Fibroblast of skin of back (primary cell): ENCODE measurements around the gene NDUFAF8. TPM values are rescaled to one million over a fixed set of nuclear protein-coding genes. Genes with fewer than 3 reads are reported as not detected.
A peak's percentile ranks its signal among the peaks of the same experiment; 100 is the strongest.

Experiments
- DNase-seq: peaks from one replicate; pipeline ENCODE4 v3.0.0-alpha.2; 2013
- polyA plus RNA-seq, 2 experiments: library from polyadenylated mRNA; unstranded; fragments of 120-200 nt; gene quantifications; one replicate each; pipeline ENCODE4 v1.2.1, GENCODE V29; 2013; ENCODE audit not compliant: insufficient read length in 2 of 2

The NDUFAF8 gene
- 58.3 TPM for polyA plus RNA-seq (2013, experiment 1 of 2; ENCODE audit: insufficient read length)
- polyA plus RNA-seq (2013, experiment 2 of 2; ENCODE audit: insufficient read length), result 45.1 TPM

- DNase-seq, result peak; percentile 100
These were observed at the start of gene NDUFAF8, which contains the start of gene TEPSIN for GRCh38 chr17:81238815-81239713. Gene NDUFAF8, plus strand, starts transcription at chr17:81239318. Its CDS starts 46 bp downstream, at chr17:81239364. Gene TEPSIN, minus strand, starts transcription at chr17:81239055. Its CDS starts 22 bp downstream, at chr17:81239033.

- no peak for DNase-seq
These were observed 49.2 kb upstream of the NDUFAF8 start for GRCh38 chr17:81189670-81190530.

GRCh38 chr17:81190591-81190990 lies 48.5 kb upstream of the NDUFAF8 start:
- DNase-seq, result no peak

- DNase-seq, result no peak
These were observed 48.0 kb upstream of the NDUFAF8 start for GRCh38 chr17:81191116-81191515.

- no peak for DNase-seq
These were observed 47.5 kb upstream of the NDUFAF8 start for GRCh38 chr17:81191646-81192045.

GRCh38 chr17:81192386-81193050 lies 46.6 kb upstream of the NDUFAF8 start:
- DNase-seq, result no peak

GRCh38 chr17:81193051-81193410 lies 46.1 kb upstream of the NDUFAF8 start:
- DNase-seq, result no peak

GRCh38 chr17:81193470-81194224 lies 45.5 kb upstream of the NDUFAF8 start:
- DNase-seq, result no peak

- no peak for DNase-seq
These were observed 44.8 kb upstream of the NDUFAF8 start for GRCh38 chr17:81194225-81194760.

- DNase-seq, result no peak
These were observed 43.9 kb upstream of the NDUFAF8 start for GRCh38 chr17:81194941-81195901.

GRCh38 chr17:81195941-81196495 lies 43.1 kb upstream of the NDUFAF8 start:
- no peak for DNase-seq

GRCh38 chr17:81196505-81197408 lies 42.4 kb upstream of the NDUFAF8 start:
- DNase-seq, result no peak

- DNase-seq, result no peak
These were observed 41.7 kb upstream of the NDUFAF8 start for GRCh38 chr17:81197409-81197795.

GRCh38 chr17:81197831-81198490 lies 41.2 kb upstream of the NDUFAF8 start:
- no peak for DNase-seq

GRCh38 chr17:81198826-81199481 lies 40.2 kb upstream of the NDUFAF8 start:
- DNase-seq, result no peak

- DNase-seq, result no peak
These were observed 39.7 kb upstream of the NDUFAF8 start for GRCh38 chr17:81199482-81199830.

GRCh38 chr17:81200201-81200600 lies 38.9 kb upstream of the NDUFAF8 start:
- DNase-seq, result no peak
